PC-9 (cell line): ENCODE results near the gene CLIC2. TPM values are rescaled to one million over a fixed set of nuclear protein-coding genes. Genes with fewer than 3 reads are reported as not detected.

Experiments
- BruUV-seq: library from RNA; stranded (reverse); fragments of 400-500 nt; replicated peaks from 2 replicates; lab custom pipeline; 2021; lab: Mats Ljungman, UMichigan
- CTCF ChIA-PET: fragments of 300-600 bp; sonication (Branson Sonifier 250); formaldehyde crosslinking; loops from one replicate; lab custom pipeline; 2022; ENCODE audit warnings: antibody characterized with exemption; lab: Charles Lee
- POLR2A ChIA-PET: fragments of 300-600 bp; sonication (Branson Sonifier 250); formaldehyde crosslinking; loops from one replicate; lab custom pipeline; 2022; ENCODE audit warnings: antibody characterized with exemption; ENCODE audit not compliant: unreplicated experiment; lab: Charles Lee
- DNase-seq, 2 experiments: peaks; one replicate each; pipeline versions ENCODE4 v3.0.0 to v3.0.0-alpha.2; 2015 to 2022; ENCODE audit warnings: mixed read lengths in 1 of 2
- H2AFZ ChIP-seq: fragments of 200-600 bp; sonication (generic); 2 replicates; pipeline ENCODE4 v1.8.1; 2017; ENCODE audit warnings: antibody characterized with exemption
- H3F3A ChIP-seq: fragments of 200-600 bp; sonication (generic); 2 replicates; pipeline ENCODE4 v1.8.1; 2017; ENCODE audit warnings: antibody characterized with exemption, mild to moderate bottlenecking, low read depth; ENCODE audit not compliant: insufficient read depth
- H3K27ac ChIP-seq: fragments of 200-600 bp; sonication (generic); 2 replicates; pipeline ENCODE4 v1.6.1; 2016; ENCODE audit warnings: mixed run types
- H3K27me3 ChIP-seq: fragments of 200-600 bp; sonication (generic); 2 replicates; pipeline ENCODE4 v1.6.1; 2016; ENCODE audit warnings: low read depth, mixed run types; ENCODE audit not compliant: insufficient read depth
- H3K36me3 ChIP-seq: fragments of 200-600 bp; sonication (generic); 2 replicates; pipeline ENCODE4 v1.6.1; 2016; ENCODE audit warnings: low read depth, mixed run types
- H3K4me1 ChIP-seq: fragments of 200-600 bp; sonication (generic); replicated peaks from 2 replicates; pipeline ENCODE4 v1.6.1; 2016; ENCODE audit warnings: mixed run types; ENCODE audit not compliant: insufficient read depth
- H3K4me2 ChIP-seq: fragments of 200-600 bp; sonication (generic); 2 replicates; pipeline ENCODE4 v1.6.1; 2017; ENCODE audit warnings: mixed run types
- H3K4me3 ChIP-seq: fragments of 200-600 bp; sonication (generic); 2 replicates; pipeline ENCODE4 v1.6.1; 2016; ENCODE audit warnings: mixed run types
- H3K79me2 ChIP-seq: fragments of 200-600 bp; sonication (generic); 2 replicates; pipeline ENCODE4 v1.6.1; 2017; ENCODE audit warnings: low read depth, mixed run types
- H3K9me2 ChIP-seq: fragments of 200-600 bp; sonication (generic); 2 replicates; pipeline ENCODE4 v1.8.1; 2017; ENCODE audit warnings: mild to moderate bottlenecking; ENCODE audit not compliant: insufficient read depth
- H3K9me3 ChIP-seq: fragments of 200-600 bp; sonication (generic); 2 replicates; pipeline ENCODE4 v1.8.1; 2016; ENCODE audit warnings: low read depth; ENCODE audit not compliant: insufficient read depth
- H4K20me1 ChIP-seq: fragments of 200-600 bp; sonication (generic); 2 replicates; pipeline ENCODE4 v1.8.1; 2017; ENCODE audit not compliant: insufficient read depth
- EZH2 ChIP-seq: fragments of 200-600 bp; sonication (generic); IDR thresholded peaks from 2 replicates; pipeline ENCODE4 v1.8.0; 2017; ENCODE audit warnings: antibody characterized with exemption, low read depth
- intact Hi-C: fragments of 100-400 bp; cut with micrococcal nuclease; formaldehyde crosslinking; loops from one replicate; pipeline ENCODE4 v1.10.0; 2022; ENCODE audit not compliant: unreplicated experiment
- total RNA-seq: library from RNA; stranded (reverse); gene quantifications from 2 replicates; pipeline ENCODE4 v1.2.3, GENCODE V29; 2021
- TF ChIP-seq, protein P1 (sequence below): fragments of 200-600 bp; sonication (generic); conservative IDR thresholded peaks from 2 replicates; pipeline ENCODE4 v1.6.1; 2017; ENCODE audit warnings: mixed run types, antibody characterized with exemption, mild to moderate bottlenecking, moderate library complexity

Gene CLIC2
- total RNA-seq, 1 experiment from 2014 or later, result 0.17 TPM

DNA sequence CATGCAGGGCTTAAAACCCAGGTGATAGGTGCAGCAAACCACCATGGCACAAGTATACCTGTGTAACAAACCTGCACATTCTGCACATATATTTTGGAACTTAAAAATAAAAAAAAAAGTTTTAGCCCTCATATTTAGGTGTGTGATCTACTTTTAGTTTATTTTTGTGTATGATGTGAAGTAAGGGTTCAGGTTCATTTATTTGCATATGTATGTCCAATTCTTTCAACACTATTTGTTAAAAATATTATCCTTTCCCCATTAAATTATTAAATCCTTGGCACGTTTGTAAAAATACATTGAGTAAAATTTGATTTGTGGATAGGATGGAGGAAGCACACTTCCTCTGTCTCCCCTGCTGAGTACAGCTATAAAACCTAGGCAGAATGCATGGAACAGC, 83.0 kb downstream of the CLIC2 start:
- ChIA-PET CTCF (no interaction called here), POLR2A (no interaction called here)
- no peaks in the 10 kb centered on the region for H3K4me1 ChIP-seq
- H4K20me1 ChIP-seq, result no peaks in the 10 kb centered on the region
- no peak overlapping the region for H3K4me2 ChIP-seq
- H3K4me3 ChIP-seq, result no peak overlapping the region
- no peak for DNase-seq
- no peaks in the 10 kb centered on the region for H3K9me2 ChIP-seq
- H3K27me3 ChIP-seq, result no peaks in the 10 kb centered on the region
- no peaks in the 10 kb centered on the region for H3F3A ChIP-seq
- BruUV-seq, result no TSS peak
- H3K79me2 ChIP-seq, result no peaks in the 10 kb centered on the region
- H2AFZ ChIP-seq, result no peak overlapping the region
- no peaks in the 10 kb centered on the region for H3K9me3 ChIP-seq
- intact Hi-C loops, result no loop called here
- H3K27ac ChIP-seq, result no peak overlapping the region
- TF ChIP-seq, protein P1, sequence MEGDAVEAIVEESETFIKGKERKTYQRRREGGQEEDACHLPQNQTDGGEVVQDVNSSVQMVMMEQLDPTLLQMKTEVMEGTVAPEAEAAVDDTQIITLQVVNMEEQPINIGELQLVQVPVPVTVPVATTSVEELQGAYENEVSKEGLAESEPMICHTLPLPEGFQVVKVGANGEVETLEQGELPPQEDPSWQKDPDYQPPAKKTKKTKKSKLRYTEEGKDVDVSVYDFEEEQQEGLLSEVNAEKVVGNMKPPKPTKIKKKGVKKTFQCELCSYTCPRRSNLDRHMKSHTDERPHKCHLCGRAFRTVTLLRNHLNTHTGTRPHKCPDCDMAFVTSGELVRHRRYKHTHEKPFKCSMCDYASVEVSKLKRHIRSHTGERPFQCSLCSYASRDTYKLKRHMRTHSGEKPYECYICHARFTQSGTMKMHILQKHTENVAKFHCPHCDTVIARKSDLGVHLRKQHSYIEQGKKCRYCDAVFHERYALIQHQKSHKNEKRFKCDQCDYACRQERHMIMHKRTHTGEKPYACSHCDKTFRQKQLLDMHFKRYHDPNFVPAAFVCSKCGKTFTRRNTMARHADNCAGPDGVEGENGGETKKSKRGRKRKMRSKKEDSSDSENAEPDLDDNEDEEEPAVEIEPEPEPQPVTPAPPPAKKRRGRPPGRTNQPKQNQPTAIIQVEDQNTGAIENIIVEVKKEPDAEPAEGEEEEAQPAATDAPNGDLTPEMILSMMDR, result no peak
- TF ChIP-seq EZH2, result no peak
- H3K36me3 ChIP-seq, result no peaks in the 10 kb centered on the region

DNA sequence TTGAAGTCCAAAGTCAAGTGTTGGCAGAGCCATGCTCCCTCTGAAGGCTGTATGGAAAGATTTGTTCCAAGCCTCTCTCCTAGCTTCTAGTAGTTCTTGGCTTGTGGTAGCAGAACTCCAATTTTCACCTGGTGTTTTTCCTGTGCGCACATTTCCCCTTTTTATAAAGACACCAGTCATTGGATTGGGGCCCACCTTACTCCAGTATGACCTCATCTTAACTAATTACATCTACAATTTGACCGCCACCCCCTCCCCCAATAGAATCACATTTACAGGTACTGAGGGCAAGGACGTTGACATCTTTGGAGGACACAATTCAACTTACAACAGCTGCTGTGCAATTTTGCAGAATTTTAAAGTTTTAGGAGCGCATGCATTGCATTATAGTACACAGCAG, 86.9 kb downstream of the CLIC2 start:
- Histone ChIP-seq H2AFZ (no peak overlapping the region), H3K9me2 (no peaks in the 10 kb centered on the region), H3F3A (no peaks in the 10 kb centered on the region), H3K27ac (no peak overlapping the region), H3K4me1 (no peaks in the 10 kb centered on the region), H3K36me3 (no peaks in the 10 kb centered on the region), H3K79me2 (no peaks in the 10 kb centered on the region), H3K4me2 (no peak overlapping the region), H3K27me3 (no peaks in the 10 kb centered on the region), H3K4me3 (no peak overlapping the region), H4K20me1 (no peaks in the 10 kb centered on the region), H3K9me3 (no peaks in the 10 kb centered on the region)
- CTCF ChIA-PET, result no interaction called here
- POLR2A ChIA-PET, result no interaction called here
- intact Hi-C loops, result no loop called here
- no peak for DNase-seq
- TF ChIP-seq EZH2, result no peak
- TF ChIP-seq, protein P1, result no peak
- no TSS peak for BruUV-seq

DNA sequence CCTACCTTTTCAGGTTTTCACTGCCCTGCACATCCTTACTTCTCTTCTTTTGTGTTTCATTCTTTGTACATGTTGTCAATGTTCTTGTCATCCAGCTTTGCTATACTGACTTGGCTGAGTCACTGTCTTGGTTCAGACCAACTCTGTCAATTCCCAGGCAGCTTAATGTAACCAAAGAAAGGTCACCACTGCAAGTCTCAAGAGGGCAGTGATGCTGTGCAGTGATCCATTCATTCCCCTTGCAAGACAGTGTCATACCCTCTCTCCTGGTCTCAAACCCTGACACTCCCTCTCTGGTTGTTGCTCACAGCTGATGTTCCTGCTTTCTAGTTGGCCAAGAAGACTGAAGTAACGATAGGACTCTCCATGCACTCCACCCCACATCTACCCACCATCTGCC, 87.7 kb downstream of the CLIC2 start:
- H3K9me2 ChIP-seq, result no peaks in the 10 kb centered on the region
- H3K79me2 ChIP-seq, result no peaks in the 10 kb centered on the region
- H2AFZ ChIP-seq, result no peak overlapping the region
- H3K4me1 ChIP-seq, result no peaks in the 10 kb centered on the region
- H3K27ac ChIP-seq, result no peak overlapping the region
- no peak for DNase-seq
- ChIA-PET POLR2A (no interaction called here), CTCF (interaction anchor here (0.6 kb wide), 1 partner anchor 292 kb away, joined by 10 read pairs; no protein-coding TSS in a partner anchor)
- H3K27me3 ChIP-seq, result no peaks in the 10 kb centered on the region
- intact Hi-C loops, result no loop called here
- no peaks in the 10 kb centered on the region for H3K36me3 ChIP-seq
- H3F3A ChIP-seq, result no peaks in the 10 kb centered on the region
- no TSS peak for BruUV-seq
- no peak overlapping the region for H3K4me3 ChIP-seq
- no peak for TF ChIP-seq EZH2
- TF ChIP-seq, protein P1, result no peak
- no peaks in the 10 kb centered on the region for H4K20me1 ChIP-seq
- no peak overlapping the region for H3K4me2 ChIP-seq
- H3K9me3 ChIP-seq, result no peaks in the 10 kb centered on the region
